Measurements from ENCODE around the gene SLC6A7. TPM values are rescaled to one million over a fixed set of nuclear protein-coding genes. Genes with fewer than 3 reads are reported as not detected.
"Not testable (repeated sequence)": the region's sequence is repeated elsewhere in the genome, so short reads cannot be mapped to it uniquely, and the experiment has no call there.

SLC6A7 gene
- total RNA-seq, 2 experiments from 2014 or later, result not detected

- POLR2A ChIA-PET, result no interaction called here
- CTCF ChIA-PET, result no interaction called here
- no peaks in the 10 kb centered on the region for H3K36me3 Mint-ChIP-seq (ENCODE audit: low read depth)
Observed at GRCh38 chr5:150239794-150240122, 49.9 kb downstream of the SLC6A7 start.

DNA sequence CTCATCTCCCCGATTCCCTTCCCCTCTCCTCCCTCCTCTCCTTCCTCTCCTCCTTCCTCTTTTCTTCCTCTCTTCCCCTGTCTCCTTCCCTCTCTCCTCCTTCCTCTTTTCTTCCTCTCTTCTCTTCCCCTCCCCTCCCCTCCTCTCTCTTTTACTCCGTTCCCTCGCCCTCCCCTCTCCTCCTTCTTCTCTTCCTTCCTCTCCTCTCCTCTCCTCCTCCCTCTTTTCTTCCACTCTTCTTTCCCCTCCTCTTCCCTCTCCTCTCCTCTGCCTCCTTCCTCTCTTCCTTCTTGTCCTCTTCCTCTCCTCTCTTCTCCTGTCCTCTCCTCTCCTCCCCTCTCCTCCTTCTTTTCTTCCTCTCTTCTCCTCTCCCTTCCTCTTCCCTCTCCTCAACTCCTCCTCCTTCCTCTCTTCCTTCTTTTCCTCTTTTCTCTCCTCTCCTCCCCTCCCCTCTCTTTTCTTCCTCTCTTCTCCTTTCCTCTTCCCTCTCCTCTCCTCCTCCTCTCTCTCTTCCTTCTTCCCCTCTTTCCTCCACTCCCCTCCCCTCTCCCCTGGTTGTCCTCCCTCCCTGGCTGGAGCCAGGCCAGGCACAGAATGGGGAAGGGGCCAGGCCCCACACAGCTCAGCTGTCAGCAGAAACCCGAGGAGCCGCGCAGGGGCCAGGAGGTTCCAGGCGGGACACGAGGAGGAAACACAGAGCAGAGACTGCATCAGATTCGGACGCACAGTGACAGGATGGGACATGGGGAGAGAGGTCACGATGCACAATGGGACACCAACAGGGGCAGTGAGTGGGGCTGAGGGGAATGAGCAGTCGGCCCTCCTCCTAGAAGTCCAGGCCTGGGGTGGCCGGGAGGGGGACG lies 51.7 kb downstream of the SLC6A7 start:
- no peak overlapping the region for H3K4me3 Mint-ChIP-seq

More at GRCh38 chr5:150239794-150240122, 49.9 kb downstream of the SLC6A7 start:
- Mint-ChIP-seq H3K4me3 (no peak overlapping the region), H3K4me1 (no peaks in the 10 kb centered on the region), H3K27ac (no peak overlapping the region), H3K9me3 (no peaks in the 10 kb centered on the region), H3K27me3 (no peaks in the 10 kb centered on the region)
- no peak for DNase-seq

GRCh38 chr5:150242251-150242894 lies 52.5 kb downstream of the SLC6A7 start:
- H3K27me3 Mint-ChIP-seq, result no peaks in the 10 kb centered on the region
- CTCF ChIA-PET, result interaction anchor here (1.0 kb wide), 1 partner anchor 12 kb away, joined by 3 read pairs; no protein-coding TSS in a partner anchor
- no peak overlapping the region for H3K4me3 Mint-ChIP-seq
- no peaks in the 10 kb centered on the region for H3K36me3 Mint-ChIP-seq (ENCODE audit: low read depth)
- no peaks in the 10 kb centered on the region for H3K9me3 Mint-ChIP-seq
- H3K27ac Mint-ChIP-seq, result no peak overlapping the region
- no peak for DNase-seq
- POLR2A ChIA-PET, result no interaction called here
- H3K4me1 Mint-ChIP-seq, result no peaks in the 10 kb centered on the region

More for the DNA sequence above, 51.7 kb downstream of the SLC6A7 start:
- no peak overlapping the region for H3K27ac Mint-ChIP-seq
- ChIA-PET POLR2A (no interaction called here), CTCF (no interaction called here)
- H3K27me3 Mint-ChIP-seq, result no peaks in the 10 kb centered on the region
- H3K4me1 Mint-ChIP-seq, result no peaks in the 10 kb centered on the region
- no peaks in the 10 kb centered on the region for H3K9me3 Mint-ChIP-seq
- DNase-seq, result no peak
- no peaks in the 10 kb centered on the region for H3K36me3 Mint-ChIP-seq (ENCODE audit: low read depth)

DNA sequence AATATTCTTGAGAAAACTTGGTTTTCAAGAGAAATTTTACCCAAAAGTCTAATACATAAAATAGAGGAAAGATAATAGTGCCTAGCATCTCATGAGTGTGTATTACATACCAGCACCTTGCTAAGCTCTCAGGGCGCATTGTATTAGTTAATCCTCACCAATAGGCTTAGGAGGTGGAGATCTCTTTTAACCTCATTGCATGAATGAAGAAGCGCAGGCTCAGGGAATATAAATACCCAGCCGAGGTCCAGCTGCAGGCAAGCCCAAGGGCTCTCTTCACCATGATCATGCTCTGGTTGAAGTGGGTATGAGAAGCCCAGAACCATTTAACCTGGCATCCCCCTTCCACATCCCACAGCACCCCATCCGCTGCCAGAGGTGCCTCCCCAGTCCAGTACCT lies 53.7 kb downstream of the SLC6A7 start:
- Mint-ChIP-seq H3K27me3 (no peaks in the 10 kb centered on the region), H3K4me1 (no peaks in the 10 kb centered on the region), H3K4me3 (no peak overlapping the region), H3K36me3 (ENCODE audit: low read depth) (no peaks in the 10 kb centered on the region), H3K9me3 (no peaks in the 10 kb centered on the region), H3K27ac (no peak overlapping the region)
- DNase-seq, result no peak
- ChIA-PET CTCF (interaction anchor here (1.0 kb wide), 1 partner anchor 13 kb away, joined by 3 read pairs; no protein-coding TSS in a partner anchor), POLR2A (no interaction called here)

DNA sequence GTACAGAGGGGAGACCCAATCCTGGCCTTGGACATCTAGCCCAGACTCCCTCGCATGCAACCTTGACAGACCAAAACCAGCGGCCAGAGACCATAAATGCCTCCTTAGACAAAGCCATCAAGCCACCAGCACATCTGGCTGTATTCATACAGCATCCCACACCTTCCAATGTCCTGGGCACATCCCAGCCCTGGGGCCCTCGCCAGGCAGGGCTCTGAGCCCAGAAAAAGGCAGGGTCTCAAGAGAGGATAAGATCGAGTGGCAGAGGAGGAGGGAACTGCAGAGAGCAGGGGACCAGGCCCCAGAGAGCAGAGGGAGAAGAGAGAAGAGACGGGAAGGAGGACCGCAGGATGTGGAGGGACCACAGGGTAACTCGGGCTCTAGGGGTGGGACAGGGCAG lies 54.3 kb downstream of the SLC6A7 start:
- H3K4me1 Mint-ChIP-seq, result no peaks in the 10 kb centered on the region
- H3K36me3 Mint-ChIP-seq (ENCODE audit: low read depth), result no peaks in the 10 kb centered on the region
- no peaks in the 10 kb centered on the region for H3K9me3 Mint-ChIP-seq
- POLR2A ChIA-PET, result no interaction called here
- CTCF ChIA-PET, result no interaction called here
- H3K27me3 Mint-ChIP-seq, result no peaks in the 10 kb centered on the region
- DNase-seq, result no peak
- no peak overlapping the region for H3K4me3 Mint-ChIP-seq
- H3K27ac Mint-ChIP-seq, result no peak overlapping the region

DNA sequence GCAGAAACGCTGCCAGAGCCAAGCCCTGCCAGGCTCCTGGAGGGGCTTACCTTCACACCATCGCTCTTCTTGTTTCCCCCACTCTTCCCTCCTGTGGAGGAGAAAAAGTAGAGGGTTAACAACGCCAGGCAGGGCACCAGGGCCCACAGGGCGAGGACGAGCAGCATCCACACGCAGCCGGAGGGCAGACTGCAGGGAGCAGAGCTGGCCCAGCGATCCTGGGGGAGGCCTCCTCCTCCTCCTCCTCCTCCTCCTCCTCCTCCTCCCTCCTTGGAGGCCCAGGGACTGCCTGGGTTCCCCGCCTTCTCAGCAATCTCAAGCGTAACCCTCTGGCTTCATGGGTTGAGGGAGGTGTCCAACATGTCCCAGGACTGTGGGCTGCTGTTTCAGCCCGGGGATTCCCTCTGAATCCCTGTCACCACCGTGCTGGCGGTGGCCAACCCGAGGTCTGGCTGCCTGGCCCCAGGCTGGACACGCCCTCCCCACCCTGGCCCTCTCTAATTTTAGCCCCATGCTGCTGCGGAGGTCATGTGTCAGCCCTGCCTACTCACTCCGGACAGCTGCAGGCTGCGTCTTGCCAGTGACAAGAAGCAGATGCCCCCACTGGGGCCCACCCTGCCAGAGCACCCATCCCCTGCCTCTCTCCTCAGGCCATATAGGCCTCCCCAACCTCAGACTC lies 55.4 kb downstream of the SLC6A7 start:
- Mint-ChIP-seq H3K4me3 (no peak overlapping the region), H3K27ac (no peak overlapping the region), H3K36me3 (ENCODE audit: low read depth) (no peaks in the 10 kb centered on the region), H3K4me1 (no peaks in the 10 kb centered on the region), H3K27me3 (no peaks in the 10 kb centered on the region), H3K9me3 (no peaks in the 10 kb centered on the region)
- ChIA-PET CTCF (no interaction called here), POLR2A (no interaction called here)
- no peak for DNase-seq

DNA sequence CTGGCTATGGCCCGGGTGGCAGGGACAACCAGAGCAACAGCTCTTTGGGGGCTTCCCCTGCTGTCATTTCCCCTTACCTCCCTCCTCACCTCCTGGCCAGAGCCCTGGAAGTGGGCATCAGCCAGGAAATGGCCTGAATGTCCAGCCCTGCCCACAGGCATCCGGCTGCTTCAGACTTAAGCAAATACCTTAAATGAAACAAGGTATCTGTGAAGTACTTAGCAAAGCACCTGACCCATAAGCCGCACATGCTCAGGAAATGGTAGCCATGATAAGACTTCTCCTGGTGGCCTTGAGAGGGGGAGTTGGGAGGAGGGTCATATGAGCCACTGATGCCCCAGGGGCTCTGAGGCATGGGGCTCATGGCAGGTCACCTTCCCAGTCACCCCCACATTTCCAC lies 55.9 kb downstream of the SLC6A7 start:
- Mint-ChIP-seq H3K27ac (no peak overlapping the region), H3K4me3 (no peak overlapping the region), H3K9me3 (no peaks in the 10 kb centered on the region), H3K4me1 (no peaks in the 10 kb centered on the region), H3K27me3 (no peaks in the 10 kb centered on the region), H3K36me3 (ENCODE audit: low read depth) (no peaks in the 10 kb centered on the region)
- CTCF ChIA-PET, result no interaction called here
- no peak for DNase-seq
- POLR2A ChIA-PET, result no interaction called here

DNA sequence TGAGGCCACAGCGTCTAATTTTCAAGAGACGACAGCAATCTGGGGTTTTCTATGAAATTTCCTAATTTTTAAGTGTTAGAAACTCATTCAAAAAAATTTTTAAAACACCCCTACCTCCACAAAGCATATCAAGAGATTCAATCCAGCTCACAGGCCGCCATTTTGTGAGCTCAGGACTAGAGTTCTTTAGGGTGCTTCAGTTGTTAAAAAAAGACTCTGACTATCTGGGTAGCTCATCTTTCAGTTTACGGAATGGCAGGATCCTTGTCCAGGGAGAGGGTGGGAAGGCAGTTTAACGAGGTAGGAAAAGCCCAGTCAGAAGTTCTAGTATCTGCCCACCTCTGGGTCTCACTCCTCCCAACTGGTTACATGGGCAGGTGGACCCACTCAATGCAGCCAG lies 56.6 kb downstream of the SLC6A7 start:
- no peaks in the 10 kb centered on the region for H3K4me1 Mint-ChIP-seq

DNA sequence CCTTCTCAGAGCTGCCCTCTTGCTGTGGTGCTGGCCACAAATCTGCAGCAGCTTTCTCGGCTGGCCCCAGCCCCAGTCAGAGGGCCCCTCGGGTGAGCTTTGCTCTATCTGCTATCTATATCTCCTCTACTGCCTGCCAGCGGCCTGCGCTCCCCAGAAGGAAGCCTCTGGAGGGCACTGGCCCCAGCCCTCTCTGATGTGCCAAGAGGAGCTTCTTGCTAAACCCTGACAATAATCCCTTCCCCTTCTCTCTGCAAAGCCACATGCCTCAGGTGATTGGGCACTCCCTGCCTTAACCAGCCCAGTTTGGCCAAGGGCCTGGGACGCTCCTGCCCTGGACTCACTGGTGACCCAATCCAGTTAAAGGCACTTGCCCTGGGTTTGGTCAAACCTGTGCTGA lies 57.0 kb downstream of the SLC6A7 start:
- CTCF ChIA-PET, result no interaction called here
- no peaks in the 10 kb centered on the region for H3K9me3 Mint-ChIP-seq
- no peaks in the 10 kb centered on the region for H3K4me1 Mint-ChIP-seq
- POLR2A ChIA-PET, result no interaction called here
- H3K36me3 Mint-ChIP-seq (ENCODE audit: low read depth), result no peaks in the 10 kb centered on the region
- no peak overlapping the region for H3K27ac Mint-ChIP-seq
- H3K27me3 Mint-ChIP-seq, result no peaks in the 10 kb centered on the region
- H3K4me3 Mint-ChIP-seq, result no peak overlapping the region
- DNase-seq, result no peak

More for the DNA sequence above, 56.6 kb downstream of the SLC6A7 start:
- CTCF ChIA-PET, result no interaction called here
- POLR2A ChIA-PET, result no interaction called here
- Mint-ChIP-seq H3K36me3 (ENCODE audit: low read depth) (no peaks in the 10 kb centered on the region), H3K27ac (no peak overlapping the region), H3K9me3 (no peaks in the 10 kb centered on the region), H3K4me3 (no peak overlapping the region), H3K27me3 (no peaks in the 10 kb centered on the region)
- no peak for DNase-seq

DNA sequence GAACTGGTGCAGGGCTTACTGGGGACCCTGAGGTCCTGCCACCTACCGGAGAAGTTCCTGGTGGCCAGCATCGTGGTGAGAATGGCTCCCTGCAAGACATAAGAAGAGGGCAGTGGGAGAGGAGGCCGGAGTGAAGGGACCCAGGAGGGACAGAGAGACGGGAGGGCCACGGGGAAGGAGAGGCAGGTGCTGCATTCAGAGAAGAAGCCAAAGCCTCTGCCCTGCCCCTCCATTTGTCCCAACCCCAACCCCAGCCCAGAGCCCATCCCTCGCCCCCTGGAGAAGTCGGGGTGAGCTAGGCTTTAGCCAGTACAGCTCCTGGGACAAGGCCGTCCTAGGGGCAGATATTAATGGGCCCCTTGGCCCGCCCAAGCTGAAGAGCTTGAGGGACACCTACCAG lies 57.9 kb downstream of the SLC6A7 start:
- H3K36me3 Mint-ChIP-seq (ENCODE audit: low read depth), result no peaks in the 10 kb centered on the region
- no peaks in the 10 kb centered on the region for H3K4me1 Mint-ChIP-seq
- no peak overlapping the region for H3K4me3 Mint-ChIP-seq
- no peak for DNase-seq
- no peaks in the 10 kb centered on the region for H3K27me3 Mint-ChIP-seq
- ChIA-PET POLR2A (no interaction called here), CTCF (no interaction called here)
- no peak overlapping the region for H3K27ac Mint-ChIP-seq
- no peaks in the 10 kb centered on the region for H3K9me3 Mint-ChIP-seq

DNA sequence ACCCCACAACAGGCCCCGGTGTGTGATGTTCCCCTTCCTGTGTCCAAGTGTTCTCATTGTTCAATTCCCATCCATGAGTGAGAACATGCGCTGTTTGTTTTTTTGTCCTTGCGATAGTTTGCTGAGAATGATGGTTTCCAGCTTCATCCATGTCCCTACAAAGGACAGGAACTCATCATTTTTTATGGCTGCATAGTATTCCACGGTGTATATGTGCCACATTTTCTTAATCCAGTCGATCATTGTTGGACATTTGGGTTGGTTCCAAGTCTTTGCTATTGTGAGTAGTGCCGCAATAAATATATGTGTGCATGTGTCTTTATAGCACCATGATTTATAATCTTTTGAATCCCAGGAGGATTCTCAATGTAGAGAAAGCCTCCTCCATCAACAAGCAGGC lies 58.6 kb downstream of the SLC6A7 start:
- H3K4me3 Mint-ChIP-seq; H3K27ac Mint-ChIP-seq; CTCF ChIA-PET; H3K4me1 Mint-ChIP-seq; H3K27me3 Mint-ChIP-seq; DNase-seq; H3K9me3 Mint-ChIP-seq; H3K36me3 Mint-ChIP-seq (ENCODE audit: low read depth); POLR2A ChIA-PET: not testable (repeated sequence)

- Mint-ChIP-seq H3K9me3 (no peaks in the 10 kb centered on the region), H3K36me3 (ENCODE audit: low read depth) (no peaks in the 10 kb centered on the region), H3K4me1 (no peaks in the 10 kb centered on the region), H3K4me3 (no peak overlapping the region), H3K27me3 (no peaks in the 10 kb centered on the region), H3K27ac (no peak overlapping the region)
- no peak for DNase-seq
- ChIA-PET POLR2A (no interaction called here), CTCF (no interaction called here)
Observed at GRCh38 chr5:150248946-150249345, 59.1 kb downstream of the SLC6A7 start.

GRCh38 chr5:150249744-150250143 lies 59.9 kb downstream of the SLC6A7 start:
- CTCF ChIA-PET, result interaction anchor here (0.7 kb wide), 1 partner anchor 42 kb away, joined by 3 read pairs; no protein-coding TSS in a partner anchor
- Mint-ChIP-seq H3K27me3 (no peaks in the 10 kb centered on the region), H3K4me1 (no peaks in the 10 kb centered on the region), H3K36me3 (ENCODE audit: low read depth) (no peaks in the 10 kb centered on the region), H3K27ac (no peak overlapping the region), H3K4me3 (no peak overlapping the region), H3K9me3 (no peaks in the 10 kb centered on the region)
- DNase-seq, result no peak
- POLR2A ChIA-PET, result no interaction called here

GRCh38 chr5:150251504-150251903 lies 61.6 kb downstream of the SLC6A7 start:
- H3K4me3 Mint-ChIP-seq, result no peak overlapping the region
- no peaks in the 10 kb centered on the region for H3K4me1 Mint-ChIP-seq
- H3K27me3 Mint-ChIP-seq, result no peaks in the 10 kb centered on the region
- CTCF ChIA-PET, result no interaction called here
- POLR2A ChIA-PET, result no interaction called here
- H3K9me3 Mint-ChIP-seq, result no peaks in the 10 kb centered on the region
- H3K27ac Mint-ChIP-seq, result no peak overlapping the region
- DNase-seq, result no peak
- H3K36me3 Mint-ChIP-seq (ENCODE audit: low read depth), result no peaks in the 10 kb centered on the region
